GM19193 (cell line): ENCODE results near the gene PEX6.

Experiments used
- POLR2A ChIP-seq: IDR thresholded peaks from 4 replicates; pipeline ENCODE4 v1.6.1; 2011; ENCODE audit not compliant: insufficient read depth, insufficient read length; ENCODE audit errors: extremely low read depth

PEX6 gene, protein sequence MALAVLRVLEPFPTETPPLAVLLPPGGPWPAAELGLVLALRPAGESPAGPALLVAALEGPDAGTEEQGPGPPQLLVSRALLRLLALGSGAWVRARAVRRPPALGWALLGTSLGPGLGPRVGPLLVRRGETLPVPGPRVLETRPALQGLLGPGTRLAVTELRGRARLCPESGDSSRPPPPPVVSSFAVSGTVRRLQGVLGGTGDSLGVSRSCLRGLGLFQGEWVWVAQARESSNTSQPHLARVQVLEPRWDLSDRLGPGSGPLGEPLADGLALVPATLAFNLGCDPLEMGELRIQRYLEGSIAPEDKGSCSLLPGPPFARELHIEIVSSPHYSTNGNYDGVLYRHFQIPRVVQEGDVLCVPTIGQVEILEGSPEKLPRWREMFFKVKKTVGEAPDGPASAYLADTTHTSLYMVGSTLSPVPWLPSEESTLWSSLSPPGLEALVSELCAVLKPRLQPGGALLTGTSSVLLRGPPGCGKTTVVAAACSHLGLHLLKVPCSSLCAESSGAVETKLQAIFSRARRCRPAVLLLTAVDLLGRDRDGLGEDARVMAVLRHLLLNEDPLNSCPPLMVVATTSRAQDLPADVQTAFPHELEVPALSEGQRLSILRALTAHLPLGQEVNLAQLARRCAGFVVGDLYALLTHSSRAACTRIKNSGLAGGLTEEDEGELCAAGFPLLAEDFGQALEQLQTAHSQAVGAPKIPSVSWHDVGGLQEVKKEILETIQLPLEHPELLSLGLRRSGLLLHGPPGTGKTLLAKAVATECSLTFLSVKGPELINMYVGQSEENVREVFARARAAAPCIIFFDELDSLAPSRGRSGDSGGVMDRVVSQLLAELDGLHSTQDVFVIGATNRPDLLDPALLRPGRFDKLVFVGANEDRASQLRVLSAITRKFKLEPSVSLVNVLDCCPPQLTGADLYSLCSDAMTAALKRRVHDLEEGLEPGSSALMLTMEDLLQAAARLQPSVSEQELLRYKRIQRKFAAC

DNA sequence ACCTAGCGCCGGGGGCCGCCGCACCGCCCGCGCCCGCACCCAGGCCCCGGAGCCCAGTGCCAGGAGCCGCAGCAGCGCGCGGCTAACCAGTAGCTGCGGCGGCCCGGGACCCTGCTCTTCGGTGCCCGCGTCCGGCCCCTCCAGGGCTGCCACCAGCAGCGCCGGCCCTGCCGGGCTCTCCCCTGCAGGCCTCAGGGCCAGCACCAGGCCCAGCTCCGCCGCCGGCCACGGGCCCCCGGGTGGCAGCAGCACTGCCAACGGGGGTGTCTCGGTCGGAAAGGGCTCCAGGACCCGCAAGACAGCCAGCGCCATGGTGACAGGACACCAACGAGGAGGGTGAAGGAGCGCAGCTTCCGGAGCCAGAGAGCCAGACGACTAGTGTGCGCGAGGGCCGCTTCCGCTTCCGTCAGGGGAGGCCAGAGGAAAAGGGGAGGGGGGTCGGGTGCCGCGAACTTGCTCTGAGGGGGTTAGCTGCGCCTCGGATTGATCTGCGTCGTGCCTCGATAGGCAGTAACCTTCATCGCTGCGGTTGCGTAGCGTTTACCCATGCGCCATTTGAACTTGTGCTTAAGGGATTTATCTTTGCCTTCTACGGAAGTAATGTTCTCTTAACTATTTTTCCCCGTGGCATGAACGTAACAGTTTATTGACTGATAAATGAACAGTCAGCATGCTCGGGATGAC lies at the start of gene PEX6:
Gene PEX6 (minus strand): TSS at position 343 of the 684 bp plus-strand sequence. CDS start 31 bp downstream, at position 312.
- TF ChIP-seq POLR2A, result peak; percentile 91

DNA sequence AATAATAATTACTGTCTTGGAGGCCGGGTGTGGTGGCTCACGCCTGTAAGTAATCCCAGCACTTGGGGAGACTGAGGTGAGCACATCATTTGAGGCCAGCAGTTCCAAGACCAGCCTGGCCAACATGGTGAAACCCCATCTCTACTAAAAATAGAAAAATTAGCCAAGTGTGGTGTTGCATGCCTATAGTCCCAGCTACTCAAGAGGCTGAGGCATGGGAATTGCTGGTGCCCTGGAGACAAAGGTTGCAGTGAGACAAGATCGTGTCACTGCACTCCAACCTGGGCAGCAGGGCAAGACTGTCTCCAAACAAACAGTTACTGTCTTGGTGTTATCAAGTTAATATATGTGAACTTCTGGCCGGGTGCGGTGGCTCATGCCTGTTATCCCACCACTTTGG lies 47.4 kb upstream of the PEX6 start:
- no peak for TF ChIP-seq POLR2A

GRCh38 chr6:43024436-43024835 lies 45.5 kb upstream of the PEX6 start:
- TF ChIP-seq POLR2A, result no peak

DNA sequence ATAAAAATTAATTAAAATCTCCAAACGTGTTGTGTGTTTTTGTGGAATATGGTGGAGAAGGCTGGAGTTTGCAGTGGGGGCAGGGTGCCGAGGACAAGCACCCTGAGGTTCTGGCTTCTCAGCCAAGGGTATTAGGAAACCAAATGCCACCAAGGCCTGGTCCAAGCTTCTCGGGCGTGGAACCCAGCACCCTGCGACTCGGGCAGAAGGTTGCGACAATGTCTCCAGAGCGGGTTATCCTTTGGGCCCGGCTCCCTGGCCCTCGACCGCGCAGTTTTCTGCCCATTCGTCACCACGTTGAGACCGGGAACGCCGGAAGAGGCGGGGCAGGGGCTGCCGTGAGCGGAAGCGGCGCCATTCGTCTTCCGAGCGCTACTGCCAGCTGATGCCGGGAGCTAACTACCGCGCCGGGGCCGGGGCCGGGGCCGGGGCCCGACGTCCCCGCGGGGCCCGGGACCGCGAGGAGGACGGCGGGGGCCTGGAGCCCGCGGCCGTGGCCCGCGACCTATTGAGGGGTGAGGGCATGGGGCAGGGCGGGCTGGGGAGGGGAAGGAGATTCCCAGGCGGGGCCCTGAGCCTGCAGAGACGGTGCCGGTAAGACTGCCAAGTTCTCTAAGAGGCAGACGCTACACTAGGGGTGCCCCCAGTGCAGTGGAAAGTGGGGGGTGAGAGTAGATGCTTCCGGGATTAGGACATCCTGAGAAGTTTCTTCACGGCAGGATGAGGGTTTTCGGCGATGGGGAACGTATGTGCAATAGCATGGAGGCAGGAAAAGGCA lies 42.5 kb upstream of the PEX6 start, which contains the start of gene RRP36:
Gene RRP36 (plus strand): TSS at position 354 of the 778 bp plus-strand sequence. CDS start 32 bp downstream, at position 386.
- peak; percentile 78 for TF ChIP-seq POLR2A

DNA sequence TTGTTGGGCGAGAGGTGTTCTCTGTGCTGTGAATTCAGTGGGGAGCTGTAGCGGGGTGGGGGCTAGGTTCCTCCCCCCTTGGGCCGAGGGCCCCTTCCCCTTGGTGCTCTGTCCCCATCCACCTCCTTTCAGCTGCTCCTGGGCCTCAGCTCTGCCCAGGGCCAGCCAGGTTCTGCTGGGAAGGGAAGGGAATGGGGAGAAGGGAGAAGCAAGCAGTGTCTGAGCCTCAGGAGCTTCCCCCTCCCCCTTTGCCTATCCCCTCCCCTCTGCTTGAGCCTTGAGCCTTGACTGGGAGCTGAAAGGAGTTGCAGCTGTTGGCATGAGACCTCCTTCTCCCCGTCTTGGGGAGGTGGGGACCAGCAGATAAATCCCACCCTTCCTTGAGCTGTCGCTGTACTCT lies 41.9 kb upstream of the PEX6 start:
- TF ChIP-seq POLR2A, result no peak

DNA sequence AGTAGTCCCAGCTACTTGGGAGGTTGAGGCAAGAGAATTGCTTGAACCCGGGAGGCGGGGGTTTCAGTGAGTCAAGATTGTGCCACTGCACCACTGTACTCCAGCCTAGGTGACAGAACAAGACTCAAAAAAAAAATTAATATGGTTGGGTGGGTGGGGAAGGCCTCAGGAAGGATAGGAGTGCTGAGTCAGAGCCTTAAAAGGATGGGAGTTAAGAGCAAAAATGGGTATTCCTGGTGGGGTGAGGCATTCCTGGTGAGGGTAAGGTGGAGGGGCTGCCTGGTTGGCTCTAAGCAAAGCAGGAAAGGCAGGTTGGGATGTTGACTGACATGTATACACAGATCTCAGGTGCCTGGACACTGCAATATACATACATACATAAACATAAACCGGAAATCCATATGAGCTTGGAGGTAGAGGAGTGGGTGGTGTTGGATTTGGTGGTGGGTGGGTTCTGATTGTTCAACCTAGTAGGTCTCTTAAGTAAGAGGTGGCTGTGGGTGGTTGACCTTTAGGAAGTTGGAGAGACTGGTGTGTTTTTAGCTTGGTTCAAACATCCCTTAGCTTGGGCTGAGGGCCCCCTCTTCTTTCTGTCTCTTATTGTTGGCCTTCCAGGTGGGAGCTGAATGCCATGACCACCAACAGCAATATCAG lies 41.2 kb upstream of the PEX6 start:
- TF ChIP-seq POLR2A, result no peak

- TF ChIP-seq POLR2A, result no peak
Observed at GRCh38 chr6:43019152-43019551, 40.2 kb upstream of the PEX6 start.

DNA sequence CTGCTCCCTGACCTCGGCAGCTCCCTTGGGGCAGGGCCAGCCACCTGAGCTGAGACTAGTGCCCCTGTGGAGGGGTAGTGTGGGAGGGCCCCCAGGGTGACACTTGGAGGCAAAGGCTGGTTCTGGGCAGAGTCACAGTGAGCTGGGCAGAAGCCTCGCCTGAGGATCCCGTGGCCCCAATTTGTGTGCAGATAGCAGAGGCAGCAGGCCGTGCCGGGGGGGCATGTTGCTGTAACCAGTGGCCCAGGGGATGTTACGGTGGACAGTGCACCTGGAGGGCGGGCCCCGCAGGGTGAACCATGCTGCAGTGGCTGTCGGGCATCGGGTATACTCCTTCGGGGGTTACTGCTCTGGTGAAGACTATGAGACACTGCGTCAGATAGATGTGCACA lies 38.0 kb upstream of the PEX6 start:
- no peak for TF ChIP-seq POLR2A

GRCh38 chr6:43016176-43016942 lies 37.4 kb upstream of the PEX6 start:
- TF ChIP-seq POLR2A, result no peak

GRCh38 chr6:43014434-43014909 lies 35.5 kb upstream of the PEX6 start:
- no peak for TF ChIP-seq POLR2A

- TF ChIP-seq POLR2A, result peak; percentile 51
Observed at GRCh38 chr6:43013843-43014433, 35.0 kb upstream of the PEX6 start, which contains the start of the genes KLHDC3 and MEA1. TSS of gene KLHDC3 (plus strand) at chr6:43014249. CDS start at chr6:43017193, 2,944 bp downstream. TSS of gene MEA1 (minus strand) at chr6:43013946. CDS start at chr6:43013813, 133 bp downstream.
